IMR-90 (cell line): ENCODE results near the gene LIMK2. TPM values are rescaled to one million over a fixed set of nuclear protein-coding genes. Genes with fewer than 3 reads are reported as not detected.

Experiments
- ATAC-seq: fragments of 200-7000 bp; cut with Tn5 transposase; 2 replicates; pipeline ENCODE4 v1.9.1; 2020; ENCODE audit warnings: low read depth, mild to moderate bottlenecking, moderate library complexity
- BruUV-seq: library from RNA; stranded (reverse); fragments of 400-500 nt; replicated peaks from 2 replicates; lab custom pipeline; 2021; lab: Mats Ljungman, UMichigan
- CTCF ChIA-PET: fragments of 300-600 bp; formaldehyde crosslinking; extraction: SDS; loops from one replicate; lab custom pipeline; 2021; ENCODE audit warnings: antibody characterized with exemption; lab: Yijun Ruan, JAX
- POLR2A ChIA-PET: fragments of 300-600 bp; sonication (Branson Sonifier 250); formaldehyde crosslinking; loops from one replicate; lab custom pipeline; 2022; ENCODE audit warnings: antibody characterized with exemption; ENCODE audit not compliant: unreplicated experiment; lab: Charles Lee
- DNase-seq: peaks from one replicate; pipeline ENCODE4 v3.0.0; 2013
- H2AFZ ChIP-seq: replicated peaks from 2 replicates; pipeline ENCODE3; 2013; ENCODE audit warnings: low read length, mild to moderate bottlenecking; ENCODE audit not compliant: poor library complexity
- H2AK5ac ChIP-seq: 2 replicates; pipeline ENCODE4 v1.6.1; 2013; ENCODE audit warnings: low read depth, low read length, inconsistent platforms
- H2AK9ac ChIP-seq: replicated peaks from 2 replicates; pipeline ENCODE3; 2013; ENCODE audit warnings: mild to moderate bottlenecking, low read depth, low read length, moderate library complexity; ENCODE audit not compliant: poor library complexity
- H2BK120ac ChIP-seq: 2 replicates; pipeline ENCODE4 v1.6.1; 2013; ENCODE audit warnings: low read depth, low read length, inconsistent platforms
- H2BK15ac ChIP-seq: 3 replicates; pipeline ENCODE4 v1.6.1; 2013; ENCODE audit warnings: low read depth, low read length, inconsistent platforms
- H2BK20ac ChIP-seq: 2 replicates; pipeline ENCODE4 v1.6.1; 2013; ENCODE audit warnings: low read depth, mild to moderate bottlenecking, inconsistent platforms, low read length, moderate library complexity
- H2BK5ac ChIP-seq: 2 replicates; pipeline ENCODE4 v1.6.1; 2013; ENCODE audit warnings: mild to moderate bottlenecking, low read depth, low read length, inconsistent platforms; ENCODE audit not compliant: poor library complexity, severe bottlenecking
- H3K14ac ChIP-seq: replicated peaks from 2 replicates; pipeline ENCODE4 v1.6.1; 2013; ENCODE audit warnings: low read depth, low read length, inconsistent platforms
- H3K18ac ChIP-seq: 2 replicates; pipeline ENCODE4 v1.6.1; 2013; ENCODE audit warnings: low read depth, low read length, control low read depth
- H3K23ac ChIP-seq: 2 replicates; pipeline ENCODE4 v1.6.1; 2013; ENCODE audit warnings: low read depth, low read length, inconsistent platforms
- H3K27ac ChIP-seq: 2 replicates; pipeline ENCODE4 v1.5.1; 2013; ENCODE audit warnings: mild to moderate bottlenecking, control low read depth, low read length; ENCODE audit not compliant: insufficient read depth
- H3K27me3 ChIP-seq: 2 replicates; pipeline ENCODE4 v1.6.1; 2013; ENCODE audit warnings: low read length; ENCODE audit not compliant: control insufficient read depth, insufficient read depth
- H3K36me3 ChIP-seq: 2 replicates; pipeline ENCODE4 v1.6.1; 2013; ENCODE audit warnings: low read length, mixed read lengths; ENCODE audit not compliant: control insufficient read depth, insufficient read depth
- H3K4ac ChIP-seq: 2 replicates; pipeline ENCODE4 v1.6.1; 2013; ENCODE audit warnings: low read depth, low read length, inconsistent platforms
- H3K4me1 ChIP-seq: 2 replicates; pipeline ENCODE4 v1.6.1; 2013; ENCODE audit warnings: low read length, mixed read lengths; ENCODE audit not compliant: control insufficient read depth, insufficient read depth
- H3K4me2 ChIP-seq: 2 replicates; pipeline ENCODE4 v1.6.1; 2013; ENCODE audit warnings: low read depth, mild to moderate bottlenecking, control low read depth, low read length, moderate library complexity
- H3K4me3 ChIP-seq: 2 replicates; pipeline ENCODE4 v1.5.1; 2013; ENCODE audit warnings: low read depth, mild to moderate bottlenecking, control low read depth, low read length, moderate library complexity; ENCODE audit not compliant: insufficient read depth
- H3K56ac ChIP-seq: 2 replicates; pipeline ENCODE4 v1.6.1; 2013; ENCODE audit warnings: low read length, inconsistent platforms; ENCODE audit not compliant: insufficient read depth; ENCODE audit errors: extremely low read depth
- H3K79me1 ChIP-seq, 2 experiments: 2 replicates each; pipeline ENCODE4 v1.6.1; 2013; ENCODE audit warnings: low read length in 2 of 2, inconsistent platforms in 1 of 2, low read depth in 1 of 2
- H3K9ac ChIP-seq: 2 replicates; pipeline ENCODE4 v1.6.1; 2013; ENCODE audit warnings: low read depth, low read length, control low read depth
- H3K9me1 ChIP-seq: 2 replicates; pipeline ENCODE4 v1.6.1; 2013; ENCODE audit warnings: low read length, inconsistent platforms; ENCODE audit not compliant: insufficient read depth
- H3K9me3 ChIP-seq: 2 replicates; pipeline ENCODE4 v1.6.1; 2013; ENCODE audit warnings: low read length; ENCODE audit not compliant: control insufficient read depth, insufficient read depth
- H4K20me1 ChIP-seq: 2 replicates; pipeline ENCODE4 v1.6.1; 2013; ENCODE audit warnings: low read length, inconsistent platforms; ENCODE audit not compliant: insufficient read depth
- H4K5ac ChIP-seq: 2 replicates; pipeline ENCODE4 v1.6.1; 2013; ENCODE audit warnings: mild to moderate bottlenecking, low read depth, low read length, control low read depth
- H4K8ac ChIP-seq, 2 experiments: 2 replicates each; pipeline ENCODE4 v1.6.1; 2013; ENCODE audit warnings: low read depth in 2 of 2, low read length in 2 of 2, control low read depth in 1 of 2, inconsistent platforms in 1 of 2
- H4K91ac ChIP-seq: 2 replicates; pipeline ENCODE4 v1.6.1; 2013; ENCODE audit warnings: low read depth, low read length, inconsistent platforms; ENCODE audit not compliant: insufficient read depth
- CEBPB ChIP-seq: IDR thresholded peaks from 2 replicates; pipeline ENCODE4 v1.6.1; 2012; ENCODE audit warnings: low read depth, low read length, improper control_type of control experiment
- MAFK ChIP-seq: IDR thresholded peaks from 2 replicates; pipeline ENCODE4 v1.6.1; 2012; ENCODE audit warnings: low read depth, low read length, improper control_type of control experiment
- NFE2L2 ChIP-seq: fragments of 150-350 bp; IDR thresholded peaks from 2 replicates; pipeline ENCODE4 v1.6.1; 2016; ENCODE audit warnings: low read depth, mild to moderate bottlenecking, low read length
- RFX5 ChIP-seq: IDR thresholded peaks from 2 replicates; pipeline ENCODE4 v1.8.0; 2012; ENCODE audit warnings: low read depth, mild to moderate bottlenecking, low read length, moderate library complexity
- WGBS, 2 experiments: methylation state at CpG; one replicate each; pipeline versions ENCODE4 v1.1.5 to v1.1.7; 2013; ENCODE audit warnings: missing lambda C conversion rate in 2 of 2; ENCODE audit not compliant: insufficient read length in 1 of 2; ENCODE audit errors: extremely low coverage in 2 of 2; 5-methylcytosine and 5-hydroxymethylcytosine counted together
- dilution Hi-C: fragments of 300-500 bp; cut with HindIII; formaldehyde crosslinking; loops from one replicate; pipeline ENCODE4 v1.14.3; 2018; ENCODE audit warnings: low sequenced_read_pairs; ENCODE audit not compliant: unreplicated experiment
- in situ Hi-C: fragments of 300-500 bp; cut with MboI; formaldehyde crosslinking; loops from 3 replicates; pipeline ENCODE4 v1.14.3; 2019; ENCODE audit warnings: low sequenced_read_pairs, inconsistent platforms, mixed read lengths
- intact Hi-C: fragments of 100-400 bp; cut with micrococcal nuclease; formaldehyde crosslinking; loops from 2 replicates; pipeline ENCODE4 v1.10.0; 2022
- polyA plus RNA-seq, 3 experiments: library from polyadenylated mRNA; depleted of rRNA; stranded (reverse); fragments of >200 nt; gene quantifications; 2 replicates each; pipeline ENCODE4 v1.2.3, GENCODE V29; 2012; ENCODE audit warnings: low replicate concordance in 1 of 3
- total RNA-seq: library from RNA; depleted of rRNA; stranded (reverse); fragments of >200 nt; gene quantifications from 2 replicates; pipeline ENCODE4 v1.2.3, GENCODE V29; 2012

LIMK2 gene
- total and polyA plus RNA-seq, 2 of the 4 experiments (the other 2 are of a cell fraction): 14.5 to 31.9 TPM

GRCh38 chr22:31295831-31296657, 83.9 kb downstream of the LIMK2 start:
- H2BK15ac ChIP-seq: no peak overlapping the region
- 0 out of 2 replicates have a peak, but pooled peaks have one; percentile 5 for TF ChIP-seq MAFK
- TF ChIP-seq CEBPB: peak; percentile 71
- TF ChIP-seq NFE2L2: no peak
- TF ChIP-seq RFX5: no peak
- no peak overlapping the region; the same call in 1 of the 2 replicates for H3K4ac ChIP-seq
- H3K27ac ChIP-seq: no peak overlapping the region
- no peak overlapping the region for H4K91ac ChIP-seq
- ATAC-seq (no peak; the same call in 1 of the 2 replicates), DNase-seq (peak; percentile 58)
- no peak overlapping the region for H2AFZ ChIP-seq
- H3K23ac ChIP-seq: peak overlapping the region; percentile 20; the same call in 1 of the 2 replicates
- H3K36me3 ChIP-seq: no peaks in the 10 kb centered on the region
- no peaks in the 10 kb centered on the region for H3K9me1 ChIP-seq
- H2BK120ac ChIP-seq: peak overlapping the region; percentile 6; the same call in 1 of the 2 replicates
- H3K56ac ChIP-seq: no peak overlapping the region
- H2BK20ac ChIP-seq: 0 out of 2 replicates have a peak overlapping the region, but pooled peaks have one; percentile 22
- H4K8ac ChIP-seq: peak overlapping the region in 1 of 2 experiments; percentile 48; a peak in 1 of 4 replicates
- H3K9me3 ChIP-seq: no peaks in the 10 kb centered on the region
- peak overlapping the region; percentile 48; the same call in 1 of the 2 replicates for H4K5ac ChIP-seq
- H3K9ac ChIP-seq: no peak overlapping the region
- ChIA-PET CTCF (interaction anchor here (1.5 to 3.6 kb wide), 2 partner anchors 17 to 23 kb away, joined by 6 to 24 read pairs; no protein-coding TSS in a partner anchor), POLR2A (no interaction called here)
- 0 out of 2 replicates have a peak overlapping the region, but pooled peaks have one; percentile 13 for H3K14ac ChIP-seq
- BruUV-seq: no TSS peak
- no CpG with 5 or more reads among the region's 5 CpGs for WGBS, 2 experiments
- H3K18ac ChIP-seq: peak overlapping the region; percentile 14; the same call in 1 of the 2 replicates
- no peak overlapping the region for H3K4me3 ChIP-seq
- in situ Hi-C loops (no loop called here), dilution Hi-C loops (no loop called here), intact Hi-C loops (no loop called here)
- peaks cover 8% of the 10 kb centered on the region; the same call in 1 of the 2 replicates for H3K4me1 ChIP-seq
- H2BK5ac ChIP-seq: peak overlapping the region; percentile 82
- H2AK9ac ChIP-seq: no peak overlapping the region
- H3K27me3 ChIP-seq: no peaks in the 10 kb centered on the region
- H3K4me2 ChIP-seq: peak overlapping the region; percentile 80; the same call in 1 of the 2 replicates
- H2AK5ac ChIP-seq: no peak overlapping the region
- H4K20me1 ChIP-seq: no peaks in the 10 kb centered on the region
- peaks cover 8 to 20% of the 10 kb centered on the region in 2 experiments; a peak in 3 of 4 replicates for H3K79me1 ChIP-seq
